IMR-90 (cell line): ENCODE data around the gene FMN1.

Experiments used
- FOS ChIP-seq: fragments of 150-350 bp; IDR thresholded peaks from 2 replicates; pipeline ENCODE4 v1.6.1; 2016; ENCODE audit warnings: low read depth, low read length
- SMC3 ChIP-seq: fragments of 150-350 bp; IDR thresholded peaks from 2 replicates; pipeline ENCODE4 v1.6.1; 2016; ENCODE audit warnings: low read depth, mild to moderate bottlenecking, antibody characterized with exemption, low read length, moderate library complexity
- TF ChIP-seq, protein P1 (sequence below): conservative IDR thresholded peaks from 2 replicates; pipeline ENCODE4 v1.5.1; 2012; ENCODE audit warnings: mild to moderate bottlenecking, low read depth, low read length, improper control_type of control experiment

DNA sequence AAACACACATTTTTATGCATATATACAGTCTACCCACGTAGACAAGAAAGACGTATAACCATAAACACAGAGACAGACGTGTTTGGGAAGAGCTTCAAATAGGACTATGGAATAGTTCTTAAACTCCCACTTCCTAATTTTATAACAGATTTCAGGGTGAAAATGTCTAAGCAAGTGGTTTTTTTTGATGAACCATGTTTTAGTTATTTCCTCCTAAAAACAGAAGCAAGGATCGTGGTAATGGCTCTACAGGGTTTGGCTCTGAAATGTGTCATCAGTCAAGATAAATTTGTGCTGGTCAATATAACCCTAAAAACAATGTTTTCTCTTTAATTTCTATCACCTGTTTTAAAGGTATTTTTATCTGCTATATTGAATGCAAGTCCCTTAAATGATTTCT is 58.2 kb downstream of the FMN1 start:
- no peak for TF ChIP-seq SMC3
- TF ChIP-seq, protein P1, sequence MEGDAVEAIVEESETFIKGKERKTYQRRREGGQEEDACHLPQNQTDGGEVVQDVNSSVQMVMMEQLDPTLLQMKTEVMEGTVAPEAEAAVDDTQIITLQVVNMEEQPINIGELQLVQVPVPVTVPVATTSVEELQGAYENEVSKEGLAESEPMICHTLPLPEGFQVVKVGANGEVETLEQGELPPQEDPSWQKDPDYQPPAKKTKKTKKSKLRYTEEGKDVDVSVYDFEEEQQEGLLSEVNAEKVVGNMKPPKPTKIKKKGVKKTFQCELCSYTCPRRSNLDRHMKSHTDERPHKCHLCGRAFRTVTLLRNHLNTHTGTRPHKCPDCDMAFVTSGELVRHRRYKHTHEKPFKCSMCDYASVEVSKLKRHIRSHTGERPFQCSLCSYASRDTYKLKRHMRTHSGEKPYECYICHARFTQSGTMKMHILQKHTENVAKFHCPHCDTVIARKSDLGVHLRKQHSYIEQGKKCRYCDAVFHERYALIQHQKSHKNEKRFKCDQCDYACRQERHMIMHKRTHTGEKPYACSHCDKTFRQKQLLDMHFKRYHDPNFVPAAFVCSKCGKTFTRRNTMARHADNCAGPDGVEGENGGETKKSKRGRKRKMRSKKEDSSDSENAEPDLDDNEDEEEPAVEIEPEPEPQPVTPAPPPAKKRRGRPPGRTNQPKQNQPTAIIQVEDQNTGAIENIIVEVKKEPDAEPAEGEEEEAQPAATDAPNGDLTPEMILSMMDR = no peak
- TF ChIP-seq FOS = no peak
